Chondrocyte (in vitro differentiated cells): Measurements from ENCODE around the gene SLC25A45. TPM values are rescaled to one million over a fixed set of nuclear protein-coding genes. Genes with fewer than 3 reads are reported as not detected.

ENCODE experiments used
- DNase-seq: peaks from one replicate; pipeline ENCODE4 v3.0.0; 2021; ENCODE audit warnings: mixed read lengths, low spot score
- H3K27ac Mint-ChIP-seq: one replicate; pipeline ENCODE4 v1.8.0; 2021; ENCODE audit warnings: mild to moderate bottlenecking, moderate library complexity, mixed read lengths; ENCODE audit not compliant: unreplicated experiment
- H3K27me3 Mint-ChIP-seq: 2 replicates; pipeline ENCODE4 v1.8.0; 2021; ENCODE audit warnings: low read depth, mixed read lengths
- H3K36me3 Mint-ChIP-seq: 2 replicates; pipeline ENCODE4 v1.8.0; 2021; ENCODE audit warnings: low read depth, mixed read lengths
- H3K4me1 Mint-ChIP-seq: 2 replicates; pipeline ENCODE4 v1.8.0; 2021; ENCODE audit warnings: low read depth, mild to moderate bottlenecking, mixed read lengths
- H3K4me3 Mint-ChIP-seq: one replicate; pipeline ENCODE4 v1.8.0; 2021; ENCODE audit warnings: mild to moderate bottlenecking, moderate library complexity, mixed read lengths; ENCODE audit not compliant: unreplicated experiment
- H3K9me3 Mint-ChIP-seq: 2 replicates; pipeline ENCODE4 v1.8.0; 2021; ENCODE audit warnings: low read depth, mixed read lengths
- total RNA-seq: library from RNA; stranded (reverse); gene quantifications from 3 replicates; pipeline ENCODE4 v1.2.1, GENCODE V29; 2021
- TF ChIP-seq, protein P1 (sequence below): fragments of 200-600 bp; sonication (generic); IDR thresholded peaks from 2 replicates; pipeline ENCODE4 v1.5.0; 2021; ENCODE audit warnings: antibody characterized with exemption, mild to moderate bottlenecking, moderate library complexity

Gene SLC25A45
- total RNA-seq, 1 donor from 2014 or later, result 11.7 TPM

DNA sequence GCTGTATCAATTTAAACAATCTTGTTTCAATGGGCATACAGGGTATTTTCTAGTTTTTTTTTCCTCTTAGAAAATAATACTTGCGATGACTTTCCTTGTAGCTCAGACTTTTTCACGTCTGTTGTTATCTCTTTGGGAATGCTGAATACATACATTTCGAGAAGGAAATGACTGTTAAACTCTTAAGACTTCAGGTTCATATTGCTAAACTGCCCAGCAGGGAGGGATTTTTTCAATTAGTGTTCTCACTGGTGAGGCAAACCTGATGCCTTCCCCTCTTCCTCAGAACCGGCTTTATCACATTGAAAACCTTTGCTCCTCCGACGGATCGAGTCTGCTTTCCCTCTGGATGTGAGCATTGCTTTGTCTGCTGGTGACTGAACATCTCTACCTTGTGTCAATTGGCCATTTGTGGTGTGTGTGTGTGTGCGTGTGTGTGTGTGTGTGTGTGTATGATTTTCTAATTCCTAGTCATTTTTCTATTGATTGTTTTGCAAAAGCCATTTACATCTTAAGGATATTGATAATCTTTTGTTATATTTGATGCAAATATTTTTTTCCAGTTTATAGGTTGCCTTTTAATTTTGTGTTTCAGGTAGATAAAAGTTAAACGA is 46.7 kb upstream of the SLC25A45 start:
- Mint-ChIP-seq H3K27ac (peak overlapping the region; percentile 100), H3K27me3 (no peaks in the 10 kb centered on the region), H3K9me3 (no peaks in the 10 kb centered on the region), H3K4me1 (peaks cover 92% of the 10 kb centered on the region), H3K4me3 (peak overlapping the region; percentile 82), H3K36me3 (peaks cover 39% of the 10 kb centered on the region)
- TF ChIP-seq, protein P1, sequence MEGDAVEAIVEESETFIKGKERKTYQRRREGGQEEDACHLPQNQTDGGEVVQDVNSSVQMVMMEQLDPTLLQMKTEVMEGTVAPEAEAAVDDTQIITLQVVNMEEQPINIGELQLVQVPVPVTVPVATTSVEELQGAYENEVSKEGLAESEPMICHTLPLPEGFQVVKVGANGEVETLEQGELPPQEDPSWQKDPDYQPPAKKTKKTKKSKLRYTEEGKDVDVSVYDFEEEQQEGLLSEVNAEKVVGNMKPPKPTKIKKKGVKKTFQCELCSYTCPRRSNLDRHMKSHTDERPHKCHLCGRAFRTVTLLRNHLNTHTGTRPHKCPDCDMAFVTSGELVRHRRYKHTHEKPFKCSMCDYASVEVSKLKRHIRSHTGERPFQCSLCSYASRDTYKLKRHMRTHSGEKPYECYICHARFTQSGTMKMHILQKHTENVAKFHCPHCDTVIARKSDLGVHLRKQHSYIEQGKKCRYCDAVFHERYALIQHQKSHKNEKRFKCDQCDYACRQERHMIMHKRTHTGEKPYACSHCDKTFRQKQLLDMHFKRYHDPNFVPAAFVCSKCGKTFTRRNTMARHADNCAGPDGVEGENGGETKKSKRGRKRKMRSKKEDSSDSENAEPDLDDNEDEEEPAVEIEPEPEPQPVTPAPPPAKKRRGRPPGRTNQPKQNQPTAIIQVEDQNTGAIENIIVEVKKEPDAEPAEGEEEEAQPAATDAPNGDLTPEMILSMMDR, result no peak
- no peak for DNase-seq

DNA sequence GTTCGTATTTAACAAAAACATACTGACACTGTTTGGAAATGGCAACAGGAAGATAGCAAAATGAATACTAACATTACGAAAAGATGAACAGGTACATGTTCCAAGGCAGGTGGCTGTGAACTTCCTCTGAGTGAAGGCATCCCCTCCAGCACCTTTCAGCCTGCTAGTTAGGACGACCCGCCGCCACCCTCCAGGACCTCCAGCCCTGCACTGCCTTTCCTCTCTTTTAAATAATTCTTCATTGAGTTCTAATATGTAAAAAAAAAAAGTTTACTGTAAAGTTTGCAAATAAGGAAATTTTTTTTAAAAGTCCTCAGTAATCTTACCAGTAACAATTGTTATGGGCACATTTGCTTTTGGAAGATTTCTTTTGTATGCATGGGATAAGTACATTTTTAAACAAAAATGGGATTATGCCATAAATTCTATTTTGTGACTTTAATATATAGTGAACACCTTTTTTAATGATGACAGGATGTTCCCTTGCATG is 46.2 kb upstream of the SLC25A45 start:
- Mint-ChIP-seq H3K4me3 (peak overlapping the region; percentile 82), H3K4me1 (peaks cover 90% of the 10 kb centered on the region), H3K9me3 (no peaks in the 10 kb centered on the region), H3K36me3 (peaks cover 44% of the 10 kb centered on the region), H3K27ac (peak overlapping the region; percentile 100), H3K27me3 (no peaks in the 10 kb centered on the region)
- TF ChIP-seq, protein P1, result no peak
- no peak for DNase-seq

DNA sequence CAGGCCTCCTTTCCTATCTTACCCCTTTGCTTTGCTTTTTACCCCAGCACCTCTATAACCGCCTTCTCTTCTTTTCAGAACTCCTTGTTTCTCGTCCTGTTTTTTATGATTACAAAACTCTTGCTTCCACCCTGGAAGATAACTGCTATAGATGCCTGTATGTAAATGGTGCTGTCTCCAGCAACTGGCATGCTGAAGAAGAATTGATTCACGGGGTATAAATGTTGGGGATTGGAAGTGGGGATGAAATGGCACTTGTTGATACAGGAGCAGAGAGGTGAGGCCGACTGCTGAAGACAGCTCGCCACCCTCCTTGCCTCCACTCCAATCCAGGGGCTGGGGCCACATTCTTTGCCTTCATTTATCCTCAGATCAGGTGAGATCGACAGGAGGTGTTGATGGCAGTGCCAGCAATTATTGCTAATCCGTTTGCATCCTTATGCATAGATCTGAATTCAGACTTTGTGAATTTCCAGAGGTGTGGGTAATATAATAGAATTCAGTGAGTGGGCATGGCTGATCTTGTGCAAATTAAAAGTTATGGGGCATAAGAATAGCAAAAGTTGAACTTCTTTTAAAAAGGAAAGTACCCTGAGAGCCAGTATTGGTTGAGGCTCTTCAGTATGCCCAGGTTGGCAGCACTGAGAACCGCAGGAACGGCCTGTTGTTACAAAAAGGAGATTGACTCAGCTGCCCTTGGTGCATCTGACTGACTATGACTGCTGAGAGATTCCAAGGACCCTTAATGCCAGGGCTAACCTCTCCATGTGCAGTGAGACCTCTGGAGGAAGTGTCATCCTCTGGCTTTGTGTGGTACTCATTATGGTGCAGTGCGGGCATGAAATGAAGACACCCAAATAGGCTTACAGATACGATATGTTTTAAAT is 45.5 kb upstream of the SLC25A45 start:
- Mint-ChIP-seq H3K27me3 (no peaks in the 10 kb centered on the region), H3K4me1 (peaks cover 87% of the 10 kb centered on the region), H3K9me3 (no peaks in the 10 kb centered on the region), H3K36me3 (peaks cover 46% of the 10 kb centered on the region), H3K4me3 (peak overlapping the region; percentile 82), H3K27ac (peak overlapping the region; percentile 100)
- DNase-seq, result no peak
- TF ChIP-seq, protein P1, result no peak

DNA sequence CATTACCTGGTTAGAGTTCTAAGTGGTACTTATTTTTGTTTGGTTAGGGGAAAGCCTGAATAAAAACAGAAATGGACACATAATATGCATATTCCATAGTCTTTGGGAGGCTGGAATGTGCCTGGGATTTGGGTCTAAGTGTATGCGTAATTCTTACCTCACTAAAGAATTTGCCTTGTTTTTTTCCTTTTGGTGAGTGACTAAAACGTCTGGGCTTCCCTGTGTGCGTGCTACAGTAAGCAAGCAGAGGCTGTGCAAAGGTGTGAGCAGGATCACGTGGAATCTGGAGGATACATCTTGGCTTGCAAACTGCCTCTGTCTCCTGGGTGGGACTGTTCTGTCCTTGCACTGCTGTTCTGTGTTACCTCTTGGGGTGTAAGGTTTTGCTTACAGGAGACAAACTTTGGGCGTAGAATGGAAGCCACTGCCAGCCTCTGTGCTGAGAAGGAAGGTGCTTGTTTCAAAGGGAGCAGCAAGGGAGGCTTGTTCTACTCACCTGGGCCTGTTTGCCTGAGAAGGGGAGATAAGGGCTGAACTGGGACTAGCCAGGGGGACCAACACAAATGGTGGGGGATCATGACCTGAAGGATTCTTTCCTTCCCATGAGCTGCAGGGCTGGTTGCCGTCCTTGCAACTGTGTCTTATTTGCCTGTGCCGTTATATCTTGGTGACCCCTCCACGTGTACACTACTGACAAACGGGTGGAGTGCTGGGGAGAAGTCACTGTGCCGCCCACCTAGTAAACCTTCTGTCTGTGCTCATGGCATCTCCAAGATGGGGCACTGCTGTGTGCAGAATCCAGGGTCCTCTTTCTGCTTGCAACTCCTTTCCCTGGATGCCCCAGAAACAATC is 44.6 kb upstream of the SLC25A45 start:
- peak overlapping the region; percentile 100 for H3K27ac Mint-ChIP-seq
- H3K4me1 Mint-ChIP-seq, result peaks cover 84% of the 10 kb centered on the region

More for the DNA sequence above, 44.6 kb upstream of the SLC25A45 start:
- peaks cover 50% of the 10 kb centered on the region for H3K36me3 Mint-ChIP-seq
- TF ChIP-seq, protein P1, result no peak
- H3K9me3 Mint-ChIP-seq, result no peaks in the 10 kb centered on the region
- no peaks in the 10 kb centered on the region for H3K27me3 Mint-ChIP-seq
- H3K4me3 Mint-ChIP-seq, result peak overlapping the region; percentile 82
- no peak for DNase-seq
